ENCODE measurements around the gene LOXL3. TPM values are rescaled to one million over a fixed set of nuclear protein-coding genes. Genes with fewer than 3 reads are reported as not detected.

The LOXL3 gene
- total RNA-seq, 1 donor from 2014 or later: 62.1 TPM

DNA sequence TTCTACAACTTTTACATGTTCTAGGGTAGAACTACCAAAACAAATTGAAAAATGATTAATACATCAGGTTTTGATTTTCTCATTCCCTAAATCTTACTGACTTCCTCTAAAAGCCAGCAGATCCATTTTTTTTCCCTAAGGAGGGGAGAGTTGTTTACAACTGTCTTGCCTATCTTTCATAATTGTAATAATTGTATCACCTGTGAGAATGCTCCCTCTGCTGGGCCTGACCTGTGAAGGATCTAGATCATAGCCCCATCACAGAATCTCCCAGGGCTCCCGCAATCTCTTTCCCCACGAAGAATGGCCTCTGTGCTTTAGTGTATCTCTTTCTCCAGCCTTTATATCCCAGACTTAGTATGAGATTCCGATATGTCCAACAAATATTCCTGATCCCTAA is 9.1 kb downstream of the LOXL3 start:
- TF ChIP-seq CTCF (IDR thresholded peaks at IDR 0.05): no peak
- H3K27me3 Mint-ChIP-seq (ENCODE audit: unreplicated experiment): no peaks in the 10 kb centered on the region
- no peaks in the 10 kb centered on the region for H3K9me3 Mint-ChIP-seq (ENCODE audit: unreplicated experiment)
- H3K27ac Mint-ChIP-seq (ENCODE audit: unreplicated experiment): no peak overlapping the region
- H3K4me3 Mint-ChIP-seq (ENCODE audit: unreplicated experiment): no peak overlapping the region
- DNase-seq (ENCODE audit: extremely low spot score, unreplicated experiment): no peak
- H3K36me3 Mint-ChIP-seq (ENCODE audit: unreplicated experiment): peaks cover 16% of the 10 kb centered on the region
- H3K4me1 Mint-ChIP-seq (ENCODE audit: unreplicated experiment): peaks cover 12% of the 10 kb centered on the region

DNA sequence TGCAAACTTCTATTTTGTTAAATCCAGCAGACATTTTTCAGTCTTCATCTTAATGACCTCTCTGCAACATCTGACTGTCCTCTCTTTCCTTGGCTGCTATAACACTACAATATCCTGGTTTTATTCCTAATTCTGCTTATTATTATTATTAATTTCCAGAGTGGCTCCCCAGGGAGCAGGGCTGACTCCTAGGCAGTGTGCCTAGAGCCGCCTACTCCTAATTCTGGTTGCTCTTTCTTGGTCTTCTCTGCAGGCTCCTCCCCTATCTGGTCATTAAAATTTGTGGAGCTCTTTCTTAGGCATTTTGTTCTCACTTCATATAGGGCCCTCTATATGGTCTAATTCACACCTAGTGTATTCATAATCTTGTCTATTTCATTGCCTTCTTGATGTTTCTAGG is 10.8 kb downstream of the LOXL3 start:
- H3K4me3 Mint-ChIP-seq (ENCODE audit: unreplicated experiment): no peak overlapping the region
- no peaks in the 10 kb centered on the region for H3K9me3 Mint-ChIP-seq (ENCODE audit: unreplicated experiment)
- no peak for DNase-seq (ENCODE audit: extremely low spot score, unreplicated experiment)
- peaks cover 2% of the 10 kb centered on the region for H3K4me1 Mint-ChIP-seq (ENCODE audit: unreplicated experiment)
- no peak for TF ChIP-seq CTCF (IDR thresholded peaks at IDR 0.05)
- peaks cover 15% of the 10 kb centered on the region for H3K36me3 Mint-ChIP-seq (ENCODE audit: unreplicated experiment)
- H3K27ac Mint-ChIP-seq (ENCODE audit: unreplicated experiment): no peak overlapping the region
- no peaks in the 10 kb centered on the region for H3K27me3 Mint-ChIP-seq (ENCODE audit: unreplicated experiment)

DNA sequence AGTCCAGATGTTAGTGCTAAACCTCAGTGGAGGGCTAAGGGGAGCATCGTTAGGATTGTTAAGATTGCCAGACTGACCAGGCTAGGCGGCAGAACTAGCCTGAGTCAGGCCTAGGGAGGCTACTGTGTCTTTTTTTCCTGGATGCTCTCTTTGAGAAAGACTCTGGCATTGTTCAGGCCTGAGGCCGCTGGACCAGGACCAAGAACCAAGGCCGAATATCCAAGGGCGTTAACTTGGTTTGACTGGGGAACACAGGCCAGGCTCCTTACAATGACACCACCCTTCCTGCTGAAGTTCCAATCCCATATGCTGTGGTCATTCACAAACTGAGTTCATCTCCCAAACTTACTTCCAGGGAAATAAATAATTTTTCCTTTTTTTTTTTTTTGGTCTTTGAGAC is 13.5 kb downstream of the LOXL3 start:
- Mint-ChIP-seq H3K4me3 (ENCODE audit: unreplicated experiment) (no peak overlapping the region), H3K27me3 (ENCODE audit: unreplicated experiment) (no peaks in the 10 kb centered on the region), H3K36me3 (ENCODE audit: unreplicated experiment) (peaks cover 15% of the 10 kb centered on the region), H3K4me1 (ENCODE audit: unreplicated experiment) (no peaks in the 10 kb centered on the region), H3K27ac (ENCODE audit: unreplicated experiment) (no peak overlapping the region), H3K9me3 (ENCODE audit: unreplicated experiment) (no peaks in the 10 kb centered on the region)
- DNase-seq (ENCODE audit: extremely low spot score, unreplicated experiment): no peak
- TF ChIP-seq CTCF (IDR thresholded peaks at IDR 0.05): no peak

DNA sequence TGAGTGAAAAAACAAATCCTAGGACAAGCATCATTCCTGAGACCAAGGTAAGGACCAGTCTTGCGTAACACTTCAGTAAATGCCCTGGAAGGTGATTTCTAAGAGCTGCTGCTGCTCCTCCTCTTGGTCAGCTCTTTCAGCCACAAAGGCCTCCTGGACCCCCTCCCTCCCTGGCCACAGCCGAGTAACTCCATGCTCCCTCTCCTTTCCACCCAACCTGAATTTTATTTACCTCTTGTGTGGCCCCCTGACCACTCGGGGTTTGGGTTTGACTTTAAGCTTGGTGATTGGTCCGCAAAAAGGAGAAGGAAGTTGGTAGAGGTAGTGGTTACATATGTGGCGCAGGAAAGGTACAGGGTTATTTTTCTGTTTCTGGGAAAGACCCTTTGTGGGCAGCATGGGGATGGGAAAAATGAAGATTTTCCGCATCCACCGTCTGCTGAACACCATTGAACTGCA is 14.8 kb downstream of the LOXL3 start:
- DNase-seq (ENCODE audit: extremely low spot score, unreplicated experiment): no peak
- peaks cover 14% of the 10 kb centered on the region for H3K36me3 Mint-ChIP-seq (ENCODE audit: unreplicated experiment)
- no peaks in the 10 kb centered on the region for H3K9me3 Mint-ChIP-seq (ENCODE audit: unreplicated experiment)
- TF ChIP-seq CTCF (IDR thresholded peaks at IDR 0.05): no peak
- H3K4me3 Mint-ChIP-seq (ENCODE audit: unreplicated experiment): no peak overlapping the region
- no peaks in the 10 kb centered on the region for H3K4me1 Mint-ChIP-seq (ENCODE audit: unreplicated experiment)
- no peak overlapping the region for H3K27ac Mint-ChIP-seq (ENCODE audit: unreplicated experiment)
- H3K27me3 Mint-ChIP-seq (ENCODE audit: unreplicated experiment): no peaks in the 10 kb centered on the region

DNA sequence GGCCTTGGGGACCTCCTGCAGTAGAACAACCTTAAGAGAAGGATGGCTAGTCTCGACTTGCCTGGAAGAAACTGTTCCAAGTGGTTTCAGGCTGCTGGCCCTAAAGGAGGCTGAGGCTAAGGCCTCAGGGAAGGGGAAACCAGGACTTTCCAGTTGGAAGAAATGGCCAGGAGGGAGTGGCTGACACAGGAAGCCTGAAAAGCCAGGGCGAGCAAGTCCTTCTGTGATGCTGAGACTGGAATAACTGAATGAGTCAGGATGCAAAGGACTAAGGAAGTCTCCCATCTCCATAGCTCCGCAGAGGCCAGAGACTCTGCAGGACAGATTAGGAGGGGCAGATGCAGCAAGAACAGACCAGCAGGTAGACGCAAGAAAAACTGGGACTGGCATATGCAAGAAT is 16.6 kb downstream of the LOXL3 start:
- no peaks in the 10 kb centered on the region for H3K9me3 Mint-ChIP-seq (ENCODE audit: unreplicated experiment)
- H3K4me3 Mint-ChIP-seq (ENCODE audit: unreplicated experiment): no peak overlapping the region
- peaks cover 1% of the 10 kb centered on the region for H3K4me1 Mint-ChIP-seq (ENCODE audit: unreplicated experiment)
- DNase-seq (ENCODE audit: extremely low spot score, unreplicated experiment): no peak
- H3K27me3 Mint-ChIP-seq (ENCODE audit: unreplicated experiment): no peaks in the 10 kb centered on the region
- H3K27ac Mint-ChIP-seq (ENCODE audit: unreplicated experiment): no peak overlapping the region
- no peak for TF ChIP-seq CTCF (IDR thresholded peaks at IDR 0.05)
- H3K36me3 Mint-ChIP-seq (ENCODE audit: unreplicated experiment): peaks cover 8% of the 10 kb centered on the region

Data from osteocyte (in vitro differentiated cells).